ENCODE results near the gene BPIFB6. TPM values are rescaled to one million over a fixed set of nuclear protein-coding genes. Genes with fewer than 3 reads are reported as not detected.

Gene BPIFB6
- total and polyA plus RNA-seq, 7 donors = not detected

- H3K36me3 ChIP-seq (ENCODE audit: insufficient read depth in 1 of 2, low read depth in 1 of 2) = no peaks in the 10 kb centered on the region
- H3K27me3 ChIP-seq (ENCODE audit: insufficient read depth in 3 of 3, low read length in 2 of 3) = peaks cover 0 to 23% (median 0%) of the 10 kb centered on the region in 3 donors
- H3K4me3 ChIP-seq = no peak overlapping the region
- intact Hi-C loops (cut with DNase I) = no loop called here
- H3K4me1 ChIP-seq = no peaks in the 10 kb centered on the region
- no peaks in the 10 kb centered on the region for H3K9me3 ChIP-seq
- no peak for TF ChIP-seq CTCF (IDR thresholded peaks at IDR 0.05)
- ATAC-seq (no peak), DNase-seq (peak in 1 of 2 donors; percentile 39)
- WGBS, 3 donors = 78 to 85% (median 82%) methylated on average over 23 of the region's 23 CpGs
- H3K27ac ChIP-seq = no peak overlapping the region
Measured at GRCh38 chr20:33008336-33009213, 22.9 kb upstream of the BPIFB6 start.

DNA sequence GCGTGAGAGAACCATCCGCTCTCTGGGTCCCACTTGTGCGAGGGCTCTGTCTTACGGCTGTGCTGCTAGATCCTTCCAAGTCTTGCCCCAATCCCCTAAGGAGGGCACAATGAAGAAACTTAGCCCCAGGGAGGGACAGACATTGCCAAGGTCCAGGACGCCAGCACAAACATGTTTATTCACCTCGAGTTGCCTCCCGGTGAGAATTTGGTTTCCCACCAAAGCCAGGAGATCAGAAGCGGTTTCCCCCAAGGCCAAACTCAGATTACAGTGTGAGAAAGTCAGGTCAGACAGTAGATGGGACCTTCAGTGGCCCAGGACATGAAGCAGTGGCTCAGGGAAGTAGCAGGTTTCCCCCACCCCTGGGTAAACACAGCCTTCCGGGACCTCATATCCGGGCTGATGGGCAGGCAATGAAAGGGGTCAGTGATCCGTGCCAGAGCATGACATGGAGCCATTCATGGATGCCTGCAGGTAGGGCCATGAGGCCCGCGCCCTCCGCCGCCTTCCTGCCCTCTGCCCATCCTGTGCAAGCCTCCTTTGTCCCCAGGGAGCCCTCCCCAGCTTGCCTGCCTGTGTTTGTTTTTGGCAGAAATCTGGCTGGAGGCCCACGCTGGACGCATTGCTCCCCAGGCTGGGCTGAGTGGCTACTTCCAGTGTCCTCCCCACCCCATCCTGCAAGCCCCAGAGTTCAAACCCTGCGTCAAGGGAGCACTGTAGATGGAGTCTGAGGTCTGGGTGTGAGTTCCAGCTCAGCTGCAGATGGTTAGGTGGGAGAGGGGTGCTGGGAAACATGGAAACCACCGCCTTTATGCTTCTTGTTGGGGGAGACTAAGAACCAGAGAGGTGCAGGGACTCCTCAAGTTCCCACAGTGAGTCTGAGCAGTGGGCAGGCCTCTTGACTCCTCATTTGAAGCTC is 22.0 kb upstream of the BPIFB6 start:
- intact Hi-C loops (cut with DNase I) = no loop called here
- TF ChIP-seq CTCF (IDR thresholded peaks at IDR 0.05) = no peak
- Histone ChIP-seq H3K36me3 (ENCODE audit: insufficient read depth in 1 of 2, low read depth in 1 of 2) (no peaks in the 10 kb centered on the region), H3K27me3 (ENCODE audit: insufficient read depth in 3 of 3, low read length in 2 of 3) (peaks cover 0 to 24% (median 0%) of the 10 kb centered on the region in 3 donors), H3K9me3 (no peaks in the 10 kb centered on the region), H3K4me1 (no peaks in the 10 kb centered on the region), H3K4me3 (no peak overlapping the region), H3K27ac (no peak overlapping the region)
- DNase-seq (peak in 1 of 2 donors; percentile 18), ATAC-seq (no peak)
- 49 to 57% (median 50%) methylated on average over 19 of the region's 19 CpGs for WGBS, 3 donors

GRCh38 chr20:33010133-33010504 is 21.3 kb upstream of the BPIFB6 start:
- Histone ChIP-seq H3K4me1 (no peaks in the 10 kb centered on the region), H3K4me3 (no peak overlapping the region), H3K9me3 (no peaks in the 10 kb centered on the region), H3K27me3 (ENCODE audit: insufficient read depth in 3 of 3, low read length in 2 of 3) (peaks cover 0 to 30% (median 2%) of the 10 kb centered on the region in 3 donors), H3K27ac (no peak overlapping the region), H3K36me3 (ENCODE audit: insufficient read depth in 1 of 2, low read depth in 1 of 2) (no peaks in the 10 kb centered on the region)
- no peak for ATAC-seq
- no peak for DNase-seq
- intact Hi-C loops (cut with DNase I) = no loop called here
- WGBS, 3 donors = 72 to 76% (median 73%) methylated on average over 5 of the region's 5 CpGs
- TF ChIP-seq CTCF (IDR thresholded peaks at IDR 0.05) = no peak

- ATAC-seq (no peak), DNase-seq (no peak)
- 76 to 80% (median 80%) methylated on average over 8 of the region's 8 CpGs for WGBS, 3 donors
- Histone ChIP-seq H3K36me3 (ENCODE audit: insufficient read depth in 1 of 2, low read depth in 1 of 2) (no peaks in the 10 kb centered on the region), H3K9me3 (no peaks in the 10 kb centered on the region), H3K27me3 (ENCODE audit: insufficient read depth in 3 of 3, low read length in 2 of 3) (peaks cover 0 to 36% (median 2%) of the 10 kb centered on the region in 3 donors), H3K27ac (no peak overlapping the region), H3K4me1 (no peaks in the 10 kb centered on the region), H3K4me3 (no peak overlapping the region)
- TF ChIP-seq CTCF (IDR thresholded peaks at IDR 0.05) = no peak
- intact Hi-C loops (cut with DNase I) = no loop called here
Measured at GRCh38 chr20:33010674-33011449, 20.6 kb upstream of the BPIFB6 start.
